ENCODE results near the gene FAM187B. TPM values are rescaled to one million over a fixed set of nuclear protein-coding genes. Genes with fewer than 3 reads are reported as not detected.

Gene FAM187B
- total and polyA plus RNA-seq, 2 experiments from 2014 or later = not detected

DNA sequence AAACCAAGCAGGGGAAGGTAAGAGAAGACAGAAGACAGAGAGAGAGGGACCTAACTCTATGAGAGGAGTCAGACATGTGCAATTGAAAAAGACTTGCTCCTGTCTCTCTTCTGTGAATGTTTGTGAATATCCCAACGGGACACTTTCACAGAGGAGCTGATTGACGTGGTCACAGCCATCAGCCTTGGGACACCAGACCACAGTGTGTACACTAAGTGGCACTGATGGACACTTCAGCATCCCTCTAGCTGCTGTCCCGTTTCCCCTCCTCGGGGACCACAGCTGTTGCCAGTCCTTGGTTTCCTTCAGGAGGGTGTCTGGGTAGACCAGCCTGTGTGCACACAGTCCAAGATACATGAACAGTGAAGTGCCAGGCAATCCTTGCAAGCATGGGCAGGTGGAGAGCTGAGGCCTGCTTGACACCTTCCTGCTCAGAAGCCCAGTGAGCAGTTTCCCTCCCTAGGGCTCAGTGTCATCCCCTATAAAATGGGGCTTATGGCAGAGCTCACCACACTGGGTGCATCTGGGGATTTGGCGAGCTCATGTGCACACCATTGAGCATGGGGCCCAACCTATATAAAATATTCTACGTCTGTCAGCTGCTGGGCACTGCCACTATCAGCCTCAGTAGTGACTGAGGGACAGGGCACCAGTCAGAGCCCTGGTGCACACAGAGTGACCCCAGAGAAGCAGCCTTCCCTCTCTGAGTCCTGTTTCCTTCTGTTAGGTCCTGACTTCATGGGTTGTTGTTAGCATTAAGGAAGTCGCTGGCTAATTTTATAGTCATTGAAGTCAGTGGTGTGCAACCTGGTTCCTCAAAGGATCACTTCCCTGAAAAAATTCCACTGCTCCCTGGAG is 36.0 kb upstream of the FAM187B start:
- no peaks in the 10 kb centered on the region for H3K9me2 ChIP-seq (replicated peaks; ENCODE audit: insufficient read depth)
- H3K27ac ChIP-seq = no peak overlapping the region
- TF ChIP-seq EZH2phosphoT487 (IDR thresholded peaks at IDR 0.05; ENCODE audit: low read depth, severe bottlenecking, unreplicated experiment) (no peak), EZH2 (IDR thresholded peaks at IDR 0.05; ENCODE audit: borderline replicate concordance) (no peak)
- H2AFZ ChIP-seq = no peak overlapping the region
- H3K36me3 ChIP-seq (replicated peaks; ENCODE audit: insufficient read depth, low read depth) = no peaks in the 10 kb centered on the region
- 89% methylated on average over 7 of the region's 7 CpGs for WGBS (ENCODE audit: low lambda C conversion rate, missing lambda C conversion rate)
- peaks cover 12% of the 10 kb centered on the region for H3K79me2 ChIP-seq
- no peaks in the 10 kb centered on the region for H3K27me3 ChIP-seq
- H3K4me2 ChIP-seq = no peak overlapping the region
- no peaks in the 10 kb centered on the region for H4K20me1 ChIP-seq (ENCODE audit: insufficient read depth, poor library complexity, severe bottlenecking)
- DNase-seq (ENCODE audit: low spot score) = no peak
- no peak overlapping the region for H3K4me3 ChIP-seq
- peaks cover 7% of the 10 kb centered on the region for H3K4me1 ChIP-seq (ENCODE audit: insufficient read depth)
- H3K9me3 ChIP-seq (ENCODE audit: low read depth) = no peaks in the 10 kb centered on the region

- no peaks in the 10 kb centered on the region for H3K9me3 ChIP-seq (ENCODE audit: low read depth)
- WGBS (ENCODE audit: low lambda C conversion rate, missing lambda C conversion rate) = 91% methylated on average over 17 of the region's 17 CpGs
Measured at GRCh38 chr19:35262101-35262761, 33.7 kb upstream of the FAM187B start.

GRCh38 chr19:35261356-35262100 is 33.0 kb upstream of the FAM187B start:
- Histone ChIP-seq H3K27ac (no peak overlapping the region), H3K4me2 (no peak overlapping the region), H3K36me3 (replicated peaks; ENCODE audit: insufficient read depth, low read depth) (no peaks in the 10 kb centered on the region), H3K9me3 (ENCODE audit: low read depth) (no peaks in the 10 kb centered on the region), H2AFZ (no peak overlapping the region), H3K27me3 (no peaks in the 10 kb centered on the region), H4K20me1 (ENCODE audit: insufficient read depth, poor library complexity, severe bottlenecking) (no peaks in the 10 kb centered on the region), H3K79me2 (peaks cover 5% of the 10 kb centered on the region), H3K4me3 (no peak overlapping the region), H3K9me2 (replicated peaks; ENCODE audit: insufficient read depth) (no peaks in the 10 kb centered on the region), H3K4me1 (ENCODE audit: insufficient read depth) (peaks cover 7% of the 10 kb centered on the region)
- WGBS (ENCODE audit: low lambda C conversion rate, missing lambda C conversion rate) = 85% methylated on average over 12 of the region's 12 CpGs
- no peak for TF ChIP-seq EZH2phosphoT487 (IDR thresholded peaks at IDR 0.05; ENCODE audit: low read depth, severe bottlenecking, unreplicated experiment)
- TF ChIP-seq CTCF (IDR thresholded peaks at IDR 0.05; ENCODE audit: poor library complexity) = no peak
- TF ChIP-seq EZH2 (IDR thresholded peaks at IDR 0.05; ENCODE audit: borderline replicate concordance) = no peak
- DNase-seq (ENCODE audit: low spot score) = no peak

More at GRCh38 chr19:35262101-35262761, 33.7 kb upstream of the FAM187B start:
- no peak overlapping the region for H3K27ac ChIP-seq
- H3K4me1 ChIP-seq (ENCODE audit: insufficient read depth) = peaks cover 7% of the 10 kb centered on the region
- no peak overlapping the region for H3K4me3 ChIP-seq
- TF ChIP-seq EZH2 (IDR thresholded peaks at IDR 0.05; ENCODE audit: borderline replicate concordance) (no peak), CTCF (IDR thresholded peaks at IDR 0.05; ENCODE audit: poor library complexity) (no peak), EZH2phosphoT487 (IDR thresholded peaks at IDR 0.05; ENCODE audit: low read depth, severe bottlenecking, unreplicated experiment) (no peak)
- peaks cover 10% of the 10 kb centered on the region for H3K79me2 ChIP-seq
- H3K36me3 ChIP-seq (replicated peaks; ENCODE audit: insufficient read depth, low read depth) = no peaks in the 10 kb centered on the region
- DNase-seq (ENCODE audit: low spot score) = peak; percentile 3
- H2AFZ ChIP-seq = no peak overlapping the region
- no peak overlapping the region for H3K4me2 ChIP-seq
- H3K9me2 ChIP-seq (replicated peaks; ENCODE audit: insufficient read depth) = no peaks in the 10 kb centered on the region
- H4K20me1 ChIP-seq (ENCODE audit: insufficient read depth, poor library complexity, severe bottlenecking) = no peaks in the 10 kb centered on the region
- no peaks in the 10 kb centered on the region for H3K27me3 ChIP-seq

Data from hepatocyte (in vitro differentiated cells).